ENCODE data around the gene IWS1.

Gene IWS1

DNA sequence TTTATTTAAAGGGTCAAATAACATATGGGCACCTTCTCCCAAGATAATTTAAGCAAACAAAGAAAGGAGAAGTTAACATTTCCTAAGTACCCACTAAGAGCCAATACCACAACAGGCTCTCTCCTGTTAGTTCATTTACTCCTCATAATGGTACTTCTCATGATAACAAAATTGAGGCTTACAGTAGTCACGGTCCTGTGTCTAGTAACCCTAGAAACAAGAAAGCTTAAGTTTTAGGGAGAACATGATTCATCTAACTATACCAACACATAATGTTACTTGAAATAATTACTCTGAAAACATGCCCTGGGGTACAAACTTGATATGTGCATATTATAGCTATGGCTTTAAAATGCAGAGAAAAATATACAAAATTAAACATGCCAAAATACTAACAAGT is 19.8 kb downstream of the IWS1 start:
- in situ Hi-C loops (cut with HindIII; ENCODE audit: low sequenced_read_pairs): loop anchor here (5.0 kb wide), 1 partner anchor 41 kb away; no protein-coding TSS in a partner anchor

DNA sequence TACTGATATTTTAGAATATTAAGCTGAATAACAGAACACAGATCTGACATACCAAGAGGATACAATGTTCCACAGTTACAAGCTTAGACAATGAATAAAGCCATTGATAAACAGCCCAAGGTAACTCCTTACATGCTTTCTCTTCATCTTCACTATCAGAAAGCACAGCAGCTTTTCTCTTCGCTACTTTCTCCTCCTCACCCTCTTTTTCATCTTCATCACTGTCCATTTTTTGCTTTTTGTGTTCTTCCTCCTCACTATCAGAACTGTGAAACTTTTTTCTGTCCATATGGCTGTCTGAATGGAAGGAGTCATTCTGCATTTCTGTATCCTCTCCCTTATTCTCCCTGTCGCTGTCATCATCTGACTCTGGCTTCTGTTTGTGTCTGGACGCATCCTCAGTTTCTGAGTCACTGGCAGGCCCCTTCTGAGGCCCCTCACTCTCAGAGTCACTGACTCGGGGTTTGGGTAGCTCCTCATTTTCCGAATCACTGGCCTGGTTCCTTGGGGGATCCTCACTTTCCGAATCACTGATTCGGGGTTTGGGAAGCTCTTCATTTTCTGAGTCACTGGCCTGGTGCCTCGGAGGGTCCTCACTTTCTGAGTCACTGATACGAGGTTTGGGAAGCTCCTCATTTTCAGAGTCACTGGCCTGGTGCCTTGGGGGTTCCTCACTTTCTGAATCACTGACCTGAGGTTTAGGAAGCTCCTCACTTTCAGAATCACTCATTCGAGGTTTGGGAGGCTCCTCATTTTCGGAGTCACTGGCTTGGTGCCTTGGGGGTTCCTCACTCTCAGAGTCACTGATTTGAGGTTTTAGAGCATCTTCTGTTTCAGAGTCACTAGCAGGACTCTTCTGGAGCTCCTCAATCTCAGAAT is 21.5 kb downstream of the IWS1 start:
- in situ Hi-C loops (cut with HindIII; ENCODE audit: low sequenced_read_pairs): loop anchor here (5.0 kb wide), 1 partner anchor 43 kb away; no protein-coding TSS in a partner anchor

DNA sequence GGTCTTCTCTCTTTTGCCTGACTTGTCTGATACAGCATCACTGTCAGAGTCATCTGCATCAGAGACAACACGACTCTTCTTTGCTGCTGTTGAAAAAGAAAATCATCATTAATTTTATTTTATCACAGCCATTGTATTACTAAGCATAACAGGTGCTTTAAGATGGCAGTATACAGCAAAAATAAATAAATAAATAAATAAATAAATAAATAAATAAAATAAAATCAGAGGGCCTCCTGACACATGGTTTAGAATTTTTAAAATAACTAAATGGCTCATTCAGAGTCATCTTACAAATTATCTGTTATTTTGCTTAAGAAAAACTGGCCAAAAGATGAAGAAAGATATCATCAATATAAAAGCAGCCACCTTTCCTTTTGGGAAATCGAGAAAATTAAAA is 22.8 kb downstream of the IWS1 start:
- in situ Hi-C loops (cut with HindIII; ENCODE audit: low sequenced_read_pairs): no loop called here

DNA sequence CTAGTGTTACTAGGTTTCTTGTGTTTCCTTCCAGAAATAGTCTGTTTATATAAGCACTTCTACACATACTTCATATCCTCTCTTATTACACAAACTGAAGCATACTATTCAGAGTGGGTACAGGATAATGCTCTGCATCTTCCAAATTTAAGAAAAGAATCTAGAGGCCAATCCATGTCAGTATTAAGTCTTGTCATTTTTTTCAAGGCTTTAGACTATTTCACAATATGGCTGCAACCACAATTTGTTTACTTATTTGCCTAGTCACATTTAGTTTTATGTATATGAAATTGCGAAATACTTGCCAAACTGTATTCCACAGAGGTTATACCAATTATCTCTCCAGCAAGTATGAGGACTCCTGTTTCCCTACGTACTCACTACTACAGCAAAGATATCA is 27.9 kb downstream of the IWS1 start:
- in situ Hi-C loops (cut with HindIII; ENCODE audit: low sequenced_read_pairs): no loop called here

DNA sequence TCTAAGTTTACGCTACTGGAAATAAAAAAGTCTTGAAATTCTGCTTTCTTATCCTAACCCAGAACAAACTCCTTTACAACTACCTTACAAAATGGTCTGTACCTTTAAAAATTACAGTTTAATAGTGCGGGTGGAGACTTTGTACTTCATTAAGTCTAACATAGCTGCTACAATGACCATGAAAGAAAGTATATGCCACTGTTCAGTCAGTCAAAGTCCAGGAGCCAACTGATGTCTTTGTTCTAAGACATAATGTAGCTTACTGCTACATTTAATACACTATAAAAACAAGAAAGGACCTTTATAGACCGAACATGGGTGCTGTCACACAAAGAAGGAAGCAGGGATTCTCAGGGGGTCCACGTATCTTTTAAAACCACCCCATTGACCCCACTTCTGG is 36.0 kb downstream of the IWS1 start:
- in situ Hi-C loops (cut with HindIII; ENCODE audit: low sequenced_read_pairs): no loop called here

DNA sequence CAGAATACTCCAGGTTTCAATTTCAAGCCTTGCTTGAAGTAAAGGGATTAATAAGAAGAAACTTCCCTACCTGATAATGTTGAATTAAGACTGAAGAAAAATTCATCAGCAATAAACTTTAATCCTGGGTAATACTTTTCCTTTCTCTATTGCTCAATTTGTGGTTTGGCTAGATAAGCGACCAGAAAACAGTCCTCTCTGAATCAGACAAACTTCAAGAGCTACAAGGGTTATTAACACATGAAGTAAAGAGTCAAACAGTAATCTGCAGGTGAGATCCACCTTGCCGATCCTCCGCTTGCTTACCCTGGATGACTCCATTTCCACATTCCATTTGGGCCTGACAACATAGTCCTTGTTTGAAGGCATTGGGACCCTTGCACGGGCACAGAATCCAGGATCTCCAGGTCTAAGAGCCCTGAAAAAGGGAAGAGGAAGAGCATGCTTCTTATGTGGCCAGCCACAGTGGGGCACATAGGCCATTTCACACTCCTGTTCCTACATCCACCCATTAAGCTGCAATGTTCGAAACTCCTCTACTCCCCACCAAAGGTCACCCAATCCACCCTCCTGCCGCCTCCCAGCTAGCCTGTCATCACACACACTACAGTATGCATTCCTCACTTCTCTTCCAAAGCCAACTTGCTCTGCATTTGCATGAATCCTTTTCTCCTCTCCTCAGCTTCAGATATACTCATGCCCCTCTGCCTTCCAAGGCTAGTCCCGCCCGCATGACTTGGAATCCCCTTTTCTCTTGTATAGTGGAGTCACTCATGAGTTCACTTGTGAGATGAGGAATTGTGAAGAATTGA is 39.8 kb downstream of the IWS1 start:
- in situ Hi-C loops (cut with HindIII; ENCODE audit: low sequenced_read_pairs): no loop called here

DNA sequence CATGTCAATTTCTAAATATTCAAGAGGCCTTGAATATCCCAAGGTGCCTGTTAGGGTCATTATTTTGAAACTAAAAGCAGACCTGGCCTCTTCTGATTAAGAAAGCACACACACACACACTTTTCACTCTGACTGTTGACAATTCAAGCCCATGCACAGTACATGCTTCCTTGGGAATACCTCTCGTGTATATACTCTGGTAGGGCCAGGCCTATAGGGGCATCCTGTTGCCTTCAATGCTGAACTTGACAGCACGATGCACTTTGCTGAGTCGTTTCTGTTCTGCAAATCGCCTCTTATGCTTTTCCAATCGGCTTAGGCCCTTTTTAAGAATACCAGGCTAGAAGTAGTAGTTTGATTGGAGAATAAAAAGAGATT is 40.6 kb downstream of the IWS1 start:
- in situ Hi-C loops (cut with HindIII; ENCODE audit: low sequenced_read_pairs): no loop called here

DNA sequence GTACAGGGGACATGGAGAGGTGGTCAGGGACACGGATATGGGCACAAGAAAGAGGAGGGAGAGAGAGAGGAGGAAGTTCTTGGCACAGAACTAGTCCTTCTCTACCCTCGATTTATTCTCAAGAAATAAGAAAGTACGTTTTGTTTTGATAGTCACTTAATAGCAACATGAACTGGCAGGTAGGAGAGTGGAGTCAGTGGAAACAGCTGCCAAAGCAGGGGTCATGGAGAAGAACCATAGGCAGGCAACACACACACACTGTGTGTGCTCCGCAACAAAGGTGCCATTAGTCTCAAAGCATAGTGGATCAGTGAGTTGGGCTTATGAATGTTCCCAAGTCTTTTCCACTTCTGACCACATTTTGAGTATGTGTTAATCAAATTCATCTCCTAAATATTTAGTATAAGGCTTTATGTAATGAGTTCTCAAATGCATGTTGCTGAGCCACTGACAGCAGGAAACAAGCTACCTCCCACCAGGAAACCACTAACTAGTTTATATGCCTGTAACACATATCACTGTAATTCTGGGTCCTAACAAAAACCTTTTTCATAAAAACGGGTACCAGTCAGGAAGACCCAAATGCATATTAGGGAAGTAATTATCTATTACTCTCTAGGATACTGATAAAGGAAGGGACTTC is 41.1 kb downstream of the IWS1 start:
- in situ Hi-C loops (cut with HindIII; ENCODE audit: low sequenced_read_pairs): no loop called here

DNA sequence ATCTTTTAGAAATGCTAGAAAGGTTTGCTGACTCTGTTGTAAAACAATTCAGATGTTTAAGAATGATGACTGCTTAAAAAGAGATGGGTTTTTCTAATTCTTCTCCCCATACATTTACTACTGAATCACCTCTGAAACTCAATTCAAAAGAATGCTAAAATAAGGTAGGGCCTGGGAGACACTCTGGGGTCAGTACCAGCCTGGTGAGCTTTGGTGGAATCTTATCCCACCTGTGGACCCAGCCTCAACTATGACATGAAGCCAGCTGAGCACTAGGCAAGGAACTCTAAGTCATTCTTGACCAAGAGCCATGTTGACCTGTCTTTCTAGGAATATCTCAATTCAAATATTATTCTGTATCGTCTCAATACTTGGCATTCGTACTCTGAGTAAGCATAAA is 44.3 kb downstream of the IWS1 start:
- in situ Hi-C loops (cut with HindIII; ENCODE audit: low sequenced_read_pairs): no loop called here

DNA sequence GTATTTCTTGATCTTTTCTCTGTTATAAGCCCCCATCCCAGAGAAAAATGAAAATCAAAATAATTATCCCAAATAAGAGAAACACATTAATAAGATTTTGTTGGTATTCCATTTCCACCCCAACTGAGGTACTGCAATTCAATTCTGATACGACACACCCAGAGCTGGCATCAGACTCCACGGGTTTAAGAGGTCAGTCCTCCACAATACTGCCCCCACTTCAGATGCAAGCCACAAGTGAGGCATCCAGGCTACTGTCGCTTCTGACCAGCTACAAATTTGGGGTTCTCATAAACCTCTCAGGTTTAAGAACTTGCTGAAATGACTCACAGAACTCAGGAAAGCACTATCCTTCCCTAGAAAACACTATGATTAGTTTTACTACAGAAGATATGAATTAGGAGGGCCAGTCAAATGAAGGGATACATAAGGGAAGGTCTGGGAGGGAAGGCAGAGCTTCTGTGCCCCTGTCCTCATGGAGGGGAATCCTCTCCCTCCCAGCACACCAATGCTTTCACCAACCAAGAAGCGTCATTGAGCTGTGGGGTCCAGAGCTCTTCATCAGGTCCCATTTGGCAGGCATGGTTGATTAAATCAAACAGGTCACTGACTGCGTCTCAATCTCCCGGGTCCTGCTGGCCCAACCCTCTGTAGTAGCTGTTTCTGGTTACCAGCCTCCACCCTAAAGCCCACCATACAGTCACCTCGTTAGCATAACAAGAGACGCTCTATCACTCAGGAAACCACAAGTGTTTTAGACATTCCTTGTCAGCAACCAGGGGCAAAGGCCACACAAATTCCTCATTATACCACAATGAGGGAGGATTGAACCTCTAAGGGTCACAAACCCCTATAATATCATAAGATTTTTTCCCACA is 46.2 kb downstream of the IWS1 start:
- in situ Hi-C loops (cut with HindIII; ENCODE audit: low sequenced_read_pairs): no loop called here

DNA sequence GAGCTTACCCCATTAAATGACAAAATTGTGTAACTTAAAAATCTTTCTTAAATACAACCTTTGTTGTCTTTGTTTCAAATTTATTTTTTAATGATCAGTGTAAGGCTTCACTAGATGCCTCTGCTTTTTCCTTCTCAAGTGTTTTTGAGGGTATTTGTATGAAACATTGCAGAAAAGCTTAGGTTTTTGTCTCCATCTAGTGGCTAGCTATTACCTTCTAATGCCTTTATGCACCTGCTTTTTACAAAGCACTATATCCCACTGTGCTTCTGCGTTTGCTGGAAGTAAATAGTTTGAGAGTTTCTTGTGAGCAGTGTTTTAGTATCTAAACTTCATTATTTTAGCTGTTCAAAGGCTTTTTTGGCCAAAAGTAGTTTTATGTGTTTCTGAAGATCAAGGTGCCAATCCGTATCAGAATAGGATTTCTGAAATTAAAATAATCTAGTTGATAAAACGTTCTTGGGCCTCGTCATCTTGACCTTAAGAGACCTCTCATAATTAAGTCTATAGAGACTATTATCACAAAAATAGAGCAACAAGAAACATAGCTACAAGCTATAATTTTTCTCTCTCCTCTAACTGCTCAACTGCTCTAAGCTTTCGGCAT is 47.0 kb downstream of the IWS1 start:
- in situ Hi-C loops (cut with HindIII; ENCODE audit: low sequenced_read_pairs): no loop called here

DNA sequence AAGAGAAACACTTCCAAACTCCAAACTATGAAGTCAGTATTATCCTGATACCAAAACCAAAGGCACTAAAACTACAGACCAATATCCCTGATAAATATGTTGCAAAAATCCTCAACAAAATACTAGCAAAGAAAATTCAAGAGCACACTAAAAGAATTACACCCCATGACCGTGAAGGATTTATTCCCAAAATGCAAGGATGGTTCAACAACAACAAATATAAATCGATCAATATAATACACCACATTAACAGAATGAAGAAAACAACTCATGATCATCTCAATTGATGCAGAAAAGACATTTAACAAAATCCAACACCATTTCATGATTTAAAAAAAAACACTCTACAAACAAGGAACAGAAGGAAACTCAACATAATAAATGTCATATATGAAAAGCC is 50.5 kb downstream of the IWS1 start:
- in situ Hi-C loops (cut with HindIII; ENCODE audit: low sequenced_read_pairs): no loop called here

DNA sequence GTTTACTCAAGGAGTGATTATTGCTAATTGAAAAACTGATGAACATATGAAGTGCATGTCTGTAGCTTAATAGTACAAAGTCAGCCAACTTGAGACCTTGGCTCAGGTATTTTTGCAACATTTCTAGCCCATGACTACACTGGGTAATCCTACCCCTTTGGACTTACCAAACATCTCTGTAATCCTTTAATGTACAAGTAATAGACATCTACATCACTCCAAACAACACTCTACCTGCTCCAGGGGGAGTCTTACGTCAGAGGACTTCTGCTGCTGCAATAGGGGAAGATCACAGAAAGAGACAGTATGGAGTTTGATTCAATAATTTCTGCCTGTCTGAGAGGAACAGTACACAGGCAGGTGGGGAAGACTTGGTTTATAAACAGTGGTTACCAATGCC is 54.0 kb downstream of the IWS1 start:
- in situ Hi-C loops (cut with HindIII; ENCODE audit: low sequenced_read_pairs): loop anchor here (5.0 to 25.0 kb wide), 2 partner anchors 135 to 285 kb away; no protein-coding TSS in a partner anchor

DNA sequence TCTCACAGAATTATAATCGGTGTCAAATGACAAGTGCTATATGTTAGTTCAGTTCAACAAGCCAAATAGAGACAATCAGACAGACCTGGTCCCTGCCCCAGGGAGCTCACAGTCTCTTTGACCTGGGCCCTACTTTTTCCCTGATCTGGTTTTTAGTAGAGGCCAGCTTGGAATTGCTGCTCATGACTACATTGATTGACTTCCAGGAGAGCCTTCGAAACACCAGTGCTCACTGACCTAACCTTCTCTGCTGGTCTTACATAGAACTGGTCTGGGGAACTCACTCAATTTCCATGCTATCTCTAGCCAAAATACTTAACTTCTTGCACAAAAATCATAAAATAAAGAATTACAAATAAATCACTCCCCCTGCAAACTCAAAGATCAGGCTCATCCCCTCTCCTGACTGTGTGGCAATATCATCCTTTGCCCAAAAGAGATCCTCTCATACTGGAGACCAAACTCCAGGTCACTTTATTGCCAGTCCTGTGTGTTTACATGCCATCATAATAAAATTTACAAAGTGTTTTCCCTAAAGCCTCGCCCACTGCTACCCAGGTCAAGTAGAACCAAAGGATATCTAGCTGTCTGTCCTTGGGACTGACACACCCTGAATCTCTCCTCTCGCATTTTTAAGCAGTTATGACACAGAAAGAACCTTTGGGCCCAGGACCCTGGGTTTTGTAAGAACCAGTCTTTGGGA is 54.9 kb downstream of the IWS1 start:
- in situ Hi-C loops (cut with HindIII; ENCODE audit: low sequenced_read_pairs): loop anchor here (5.0 to 25.0 kb wide), 2 partner anchors 134 to 284 kb away; no protein-coding TSS in a partner anchor

DNA sequence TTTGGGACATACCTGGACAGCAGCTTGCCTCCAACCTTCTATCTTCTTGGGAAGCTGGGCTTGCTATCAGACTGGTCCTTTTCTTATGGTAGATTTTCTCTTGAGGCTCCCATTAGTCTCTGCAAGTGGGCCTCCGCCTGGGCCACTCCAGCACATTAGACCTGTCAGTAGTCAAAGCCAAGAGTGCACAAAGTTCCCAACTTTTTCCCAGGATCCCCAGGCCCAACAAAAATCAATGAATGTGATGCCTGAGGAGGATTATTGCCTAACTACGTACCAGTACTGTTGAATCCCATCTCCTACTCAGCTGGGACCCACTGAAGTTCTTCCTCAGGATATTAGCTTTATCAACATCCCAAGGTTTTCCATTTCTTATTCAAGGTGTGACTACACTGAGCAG is 56.3 kb downstream of the IWS1 start:
- in situ Hi-C loops (cut with HindIII; ENCODE audit: low sequenced_read_pairs): loop anchor here (5.0 to 25.0 kb wide), 2 partner anchors 133 to 283 kb away; no protein-coding TSS in a partner anchor

DNA sequence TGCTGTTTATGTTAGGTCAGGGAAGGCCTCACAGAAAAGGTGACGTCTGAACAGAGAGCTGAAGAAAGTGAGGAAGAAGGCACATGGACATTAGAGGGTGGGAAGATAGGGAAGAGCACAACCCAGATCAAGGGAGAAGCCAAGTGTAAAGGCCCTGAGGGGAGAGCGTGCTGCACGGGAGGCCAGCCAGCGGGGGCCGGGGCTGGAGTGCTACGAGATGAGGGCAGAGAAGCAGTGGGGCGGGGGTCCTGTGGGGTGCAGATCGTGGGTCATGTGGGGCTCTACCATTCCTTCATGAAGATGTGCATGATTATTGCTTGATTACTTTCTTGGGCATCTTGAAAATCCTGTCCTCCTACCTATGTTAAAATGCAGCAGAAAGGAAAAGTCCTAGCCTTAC is 57.2 kb downstream of the IWS1 start:
- in situ Hi-C loops (cut with HindIII; ENCODE audit: low sequenced_read_pairs): loop anchor here (25.0 kb wide), 1 partner anchor 282 kb away; no protein-coding TSS in a partner anchor

DNA sequence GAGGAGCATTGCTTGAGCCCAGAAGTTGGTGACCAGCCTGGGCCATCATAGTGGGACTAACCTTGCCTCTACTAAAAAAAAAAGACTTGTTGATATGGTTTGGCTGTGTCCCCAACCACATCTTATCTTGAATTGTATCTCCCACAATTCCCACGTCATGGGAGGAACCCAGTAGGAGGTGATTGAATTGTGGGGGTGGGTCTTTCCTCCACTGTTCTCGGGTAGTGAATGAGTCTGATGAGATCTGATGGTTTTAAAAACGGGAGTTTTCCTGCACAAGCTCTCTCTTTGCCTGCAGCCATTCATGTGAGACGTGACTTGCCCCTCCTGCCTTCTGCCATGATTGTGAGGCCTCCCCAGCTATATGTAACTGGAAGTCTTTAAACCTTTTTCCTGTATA is 61.0 kb downstream of the IWS1 start:
- in situ Hi-C loops (cut with HindIII; ENCODE audit: low sequenced_read_pairs): loop anchor here (25.0 kb wide), 1 partner anchor 278 kb away; no protein-coding TSS in a partner anchor

DNA sequence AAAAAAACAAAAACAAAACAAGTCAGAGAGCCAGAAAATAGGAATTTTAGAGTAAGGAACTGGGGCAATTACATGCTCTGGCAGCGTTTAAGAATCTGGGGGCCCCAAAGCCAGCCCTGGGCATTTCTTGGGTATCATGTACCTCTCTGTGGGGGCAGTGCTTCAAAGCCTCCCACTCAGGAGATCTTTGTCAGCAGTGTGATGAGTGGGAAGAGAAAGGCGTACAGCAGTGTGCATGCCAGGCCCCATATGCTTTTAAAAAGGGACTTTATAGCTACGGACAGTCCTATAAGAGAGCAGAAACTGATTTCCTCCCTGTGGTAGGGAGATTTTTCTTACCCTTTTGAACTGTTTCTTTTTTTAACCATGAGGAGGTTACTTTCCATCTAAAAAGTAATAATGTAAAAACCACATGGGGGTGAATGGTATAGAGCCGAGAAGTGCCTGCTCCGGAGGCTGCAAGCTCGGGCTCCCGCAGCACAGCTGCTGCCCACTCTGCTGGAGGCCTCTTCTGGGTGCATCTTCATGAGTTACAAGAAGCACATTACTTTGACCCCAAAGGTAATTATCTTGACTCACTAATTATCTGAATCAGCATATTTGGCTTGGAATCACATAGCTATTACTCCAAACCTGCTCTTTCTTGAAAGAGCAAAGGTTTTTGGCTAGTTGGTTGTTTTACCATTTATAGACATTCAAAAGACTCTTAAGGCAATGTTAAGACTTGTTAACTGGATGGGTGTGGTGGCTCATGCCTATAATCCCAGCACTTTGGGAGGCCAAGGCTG is 61.6 kb downstream of the IWS1 start:
- in situ Hi-C loops (cut with HindIII; ENCODE audit: low sequenced_read_pairs): loop anchor here (25.0 kb wide), 1 partner anchor 277 kb away; no protein-coding TSS in a partner anchor
